HL-60 (cell line): ENCODE data around the gene RPRML.
A peak's percentile ranks its signal among the peaks of the same experiment; 100 is the strongest.

ENCODE experiments used
- DNase-seq, 2 experiments: peaks; one replicate each; pipeline ENCODE4 v3.0.0-alpha.2; 2010 to 2020; ENCODE audit warnings: low read depth in 1 of 2, low spot score in 1 of 2
- H3K27ac ChIP-seq: fragments of 250-450 bp; sonication (Bioruptor Pico); replicated peaks from 2 replicates; pipeline ENCODE4 v1.5.1; 2020; ENCODE audit warnings: mild to moderate bottlenecking, moderate library complexity
- H3K27me3 ChIP-seq: fragments of 250-450 bp; sonication (Bioruptor Pico); 2 replicates; pipeline ENCODE4 v1.5.1; 2021; ENCODE audit warnings: mild to moderate bottlenecking, moderate library complexity; ENCODE audit not compliant: insufficient read depth, poor library complexity, severe bottlenecking
- H3K4me3 ChIP-seq: replicated peaks from 2 replicates; pipeline ENCODE4 v1.5.1; 2011; ENCODE audit warnings: mild to moderate bottlenecking, control low read depth, low read length; ENCODE audit not compliant: insufficient read depth
- GABPA ChIP-seq: IDR thresholded peaks from 2 replicates; pipeline ENCODE4 v1.6.1; 2012; ENCODE audit warnings: low read depth
- POLR2AphosphoS5 ChIP-seq: IDR thresholded peaks from 2 replicates; pipeline ENCODE4 v1.6.1; 2012; ENCODE audit warnings: low read depth
- SPI1 ChIP-seq: IDR thresholded peaks from 2 replicates; pipeline ENCODE4 v1.6.1; 2012; ENCODE audit warnings: low read depth, mild to moderate bottlenecking, borderline replicate concordance
- TF ChIP-seq, protein P1 (sequence below): IDR thresholded peaks from 2 replicates; pipeline ENCODE4 v1.6.1; 2012; ENCODE audit warnings: low read depth; ENCODE audit not compliant: insufficient replicate concordance
- TF ChIP-seq, protein P2 (sequence below): IDR thresholded peaks from one replicate; pipeline ENCODE4 v1.5.1; 2011; ENCODE audit warnings: low read length, control low read depth, inconsistent platforms; ENCODE audit not compliant: insufficient read depth

Gene RPRML

DNA sequence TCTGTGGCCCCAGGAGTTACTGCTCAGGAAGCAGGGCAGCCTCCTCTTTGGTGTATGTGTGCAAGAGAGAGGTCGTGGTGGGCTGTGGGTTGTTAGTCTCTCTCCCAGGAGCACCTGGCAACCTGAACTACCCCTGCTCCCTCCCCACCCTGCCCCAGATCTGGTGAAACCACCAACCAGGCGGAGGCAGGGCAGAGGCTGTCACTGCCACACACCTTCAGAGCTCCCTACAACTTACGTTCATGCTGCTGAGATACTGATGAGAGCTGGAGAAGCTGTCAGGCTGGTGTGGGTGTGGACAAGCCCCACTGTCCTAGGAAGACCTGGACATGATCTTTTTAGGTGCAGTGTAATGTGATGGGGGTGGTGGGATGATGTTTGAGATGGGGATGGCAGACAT lies 31.8 kb downstream of the RPRML start:
- DNase-seq, result no peak
- TF ChIP-seq GABPA (no peak), POLR2AphosphoS5 (no peak), SPI1 (no peak)
- TF ChIP-seq, protein P1, sequence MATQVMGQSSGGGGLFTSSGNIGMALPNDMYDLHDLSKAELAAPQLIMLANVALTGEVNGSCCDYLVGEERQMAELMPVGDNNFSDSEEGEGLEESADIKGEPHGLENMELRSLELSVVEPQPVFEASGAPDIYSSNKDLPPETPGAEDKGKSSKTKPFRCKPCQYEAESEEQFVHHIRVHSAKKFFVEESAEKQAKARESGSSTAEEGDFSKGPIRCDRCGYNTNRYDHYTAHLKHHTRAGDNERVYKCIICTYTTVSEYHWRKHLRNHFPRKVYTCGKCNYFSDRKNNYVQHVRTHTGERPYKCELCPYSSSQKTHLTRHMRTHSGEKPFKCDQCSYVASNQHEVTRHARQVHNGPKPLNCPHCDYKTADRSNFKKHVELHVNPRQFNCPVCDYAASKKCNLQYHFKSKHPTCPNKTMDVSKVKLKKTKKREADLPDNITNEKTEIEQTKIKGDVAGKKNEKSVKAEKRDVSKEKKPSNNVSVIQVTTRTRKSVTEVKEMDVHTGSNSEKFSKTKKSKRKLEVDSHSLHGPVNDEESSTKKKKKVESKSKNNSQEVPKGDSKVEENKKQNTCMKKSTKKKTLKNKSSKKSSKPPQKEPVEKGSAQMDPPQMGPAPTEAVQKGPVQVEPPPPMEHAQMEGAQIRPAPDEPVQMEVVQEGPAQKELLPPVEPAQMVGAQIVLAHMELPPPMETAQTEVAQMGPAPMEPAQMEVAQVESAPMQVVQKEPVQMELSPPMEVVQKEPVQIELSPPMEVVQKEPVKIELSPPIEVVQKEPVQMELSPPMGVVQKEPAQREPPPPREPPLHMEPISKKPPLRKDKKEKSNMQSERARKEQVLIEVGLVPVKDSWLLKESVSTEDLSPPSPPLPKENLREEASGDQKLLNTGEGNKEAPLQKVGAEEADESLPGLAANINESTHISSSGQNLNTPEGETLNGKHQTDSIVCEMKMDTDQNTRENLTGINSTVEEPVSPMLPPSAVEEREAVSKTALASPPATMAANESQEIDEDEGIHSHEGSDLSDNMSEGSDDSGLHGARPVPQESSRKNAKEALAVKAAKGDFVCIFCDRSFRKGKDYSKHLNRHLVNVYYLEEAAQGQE, result no peak
- TF ChIP-seq, protein P2, sequence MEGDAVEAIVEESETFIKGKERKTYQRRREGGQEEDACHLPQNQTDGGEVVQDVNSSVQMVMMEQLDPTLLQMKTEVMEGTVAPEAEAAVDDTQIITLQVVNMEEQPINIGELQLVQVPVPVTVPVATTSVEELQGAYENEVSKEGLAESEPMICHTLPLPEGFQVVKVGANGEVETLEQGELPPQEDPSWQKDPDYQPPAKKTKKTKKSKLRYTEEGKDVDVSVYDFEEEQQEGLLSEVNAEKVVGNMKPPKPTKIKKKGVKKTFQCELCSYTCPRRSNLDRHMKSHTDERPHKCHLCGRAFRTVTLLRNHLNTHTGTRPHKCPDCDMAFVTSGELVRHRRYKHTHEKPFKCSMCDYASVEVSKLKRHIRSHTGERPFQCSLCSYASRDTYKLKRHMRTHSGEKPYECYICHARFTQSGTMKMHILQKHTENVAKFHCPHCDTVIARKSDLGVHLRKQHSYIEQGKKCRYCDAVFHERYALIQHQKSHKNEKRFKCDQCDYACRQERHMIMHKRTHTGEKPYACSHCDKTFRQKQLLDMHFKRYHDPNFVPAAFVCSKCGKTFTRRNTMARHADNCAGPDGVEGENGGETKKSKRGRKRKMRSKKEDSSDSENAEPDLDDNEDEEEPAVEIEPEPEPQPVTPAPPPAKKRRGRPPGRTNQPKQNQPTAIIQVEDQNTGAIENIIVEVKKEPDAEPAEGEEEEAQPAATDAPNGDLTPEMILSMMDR, result no peak
- no peak overlapping the region for H3K4me3 ChIP-seq

DNA sequence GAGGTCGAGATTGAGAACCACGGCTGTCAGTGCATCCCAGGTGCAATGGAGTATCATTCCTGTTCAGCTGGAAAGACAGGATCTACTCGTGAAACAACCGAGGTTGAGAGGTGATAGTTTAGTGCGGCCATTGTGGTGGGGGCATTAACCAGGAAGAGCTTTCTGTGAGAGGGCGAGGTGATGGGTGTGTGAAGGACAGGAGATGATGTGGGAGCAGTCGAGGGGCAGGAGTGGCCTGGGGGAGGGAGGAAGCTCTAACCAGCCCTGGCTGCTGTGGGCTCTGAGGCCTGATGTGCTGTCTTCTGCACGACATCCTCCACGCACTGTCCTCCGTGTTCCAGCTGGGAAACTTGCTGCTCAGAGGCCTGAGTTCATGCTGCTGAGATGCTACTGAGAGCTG lies 34.1 kb downstream of the RPRML start:
- DNase-seq, result no peak
- TF ChIP-seq, protein P1, result no peak
- TF ChIP-seq SPI1 (no peak), GABPA (no peak), POLR2AphosphoS5 (no peak)
- TF ChIP-seq, protein P2, result no peak
- Histone ChIP-seq H3K27ac (no peak overlapping the region), H3K4me3 (no peak overlapping the region), H3K27me3 (no peaks in the 10 kb centered on the region)

More for the DNA sequence above, 31.8 kb downstream of the RPRML start:
- no peak overlapping the region for H3K27ac ChIP-seq
- no peaks in the 10 kb centered on the region for H3K27me3 ChIP-seq

DNA sequence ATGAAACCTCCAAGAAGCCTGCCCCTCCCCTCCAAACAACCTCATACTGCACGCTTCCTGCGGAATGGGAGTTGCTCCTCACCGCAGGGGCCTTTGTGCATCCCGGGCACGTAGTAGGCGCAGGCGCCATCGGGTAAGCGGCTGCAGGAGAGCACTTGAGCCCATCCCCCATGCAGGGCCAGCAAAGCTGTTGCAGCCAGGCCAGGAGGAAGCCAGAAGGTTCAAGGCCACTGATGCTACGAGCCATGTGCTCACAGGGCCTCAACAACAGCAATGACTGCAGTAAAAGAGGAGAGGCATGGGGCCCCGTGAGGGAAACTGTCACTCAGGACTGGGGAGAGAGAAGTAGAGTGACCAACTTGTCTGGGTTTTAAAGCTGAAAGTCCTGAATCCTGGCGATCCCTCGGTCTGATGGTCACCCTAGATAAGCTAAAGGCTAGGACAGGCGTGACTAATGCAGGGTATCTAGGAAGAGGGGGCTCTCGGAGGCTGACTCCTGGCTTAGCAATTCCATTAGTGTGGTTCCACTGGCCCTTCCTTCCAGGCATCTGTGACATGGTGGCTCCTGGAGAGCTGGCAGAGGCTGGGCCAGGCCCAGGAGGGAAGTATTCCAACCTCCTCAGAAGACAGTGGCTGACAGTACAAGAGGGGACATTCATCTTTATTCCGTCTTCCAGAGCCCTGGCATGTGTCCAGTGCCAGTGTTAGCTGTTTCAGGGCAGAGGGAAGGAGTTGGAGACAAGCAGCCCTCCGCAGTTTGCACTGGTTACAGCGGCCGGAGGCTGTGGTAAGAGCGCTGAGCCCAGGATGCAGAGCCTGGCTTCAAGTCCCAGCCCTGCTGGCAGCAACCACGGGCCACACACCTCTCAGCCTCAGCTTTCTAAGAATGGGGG lies 35.3 kb downstream of the RPRML start:
- no peak overlapping the region for H3K27ac ChIP-seq
- TF ChIP-seq GABPA, result no peak
- TF ChIP-seq SPI1, result no peak
- TF ChIP-seq, protein P1, result no peak
- TF ChIP-seq POLR2AphosphoS5, result peak; percentile 26
- TF ChIP-seq, protein P2, result no peak
- no peak for DNase-seq
- H3K27me3 ChIP-seq, result no peaks in the 10 kb centered on the region
- no peak overlapping the region for H3K4me3 ChIP-seq
